ENCODE results near the gene AKAP14.
"Not testable (repeated sequence)": the region's sequence is repeated elsewhere in the genome, so short reads cannot be mapped to it uniquely, and the experiment has no call there.

AKAP14 gene

GRCh38 chrX:119895843-119896326 is at the start of gene AKAP14:
Gene AKAP14, plus strand, starts transcription at chrX:119895893. Its CDS starts 7,331 bp downstream, at chrX:119903224.
- no peak for DNase-seq

GRCh38 chrX:119852382-119853353 is 43.0 kb upstream of the AKAP14 start, which contains the start of gene UPF3B:
Gene UPF3B, minus strand, starts transcription at chrX:119852963. Its CDS starts 35 bp downstream, at chrX:119852928.
- DNase-seq: peak; percentile 93 to 97

GRCh38 chrX:119853444-119853843 is 42.2 kb upstream of the AKAP14 start:
- no peak for DNase-seq

GRCh38 chrX:119870626-119871131 is 25.0 kb upstream of the AKAP14 start:
- peak in 1 of 2 donors; percentile 25 for DNase-seq

- no peak for DNase-seq
Observed at GRCh38 chrX:119871245-119871598, 24.5 kb upstream of the AKAP14 start.

- DNase-seq: peak; percentile 82
Observed at GRCh38 chrX:119871599-119872395, 23.9 kb upstream of the AKAP14 start, which contains the start of the genes NDUFA1 and RNF113A. Gene NDUFA1, plus strand, starts transcription at chrX:119871832. Its CDS starts 80 bp downstream, at chrX:119871912. Gene RNF113A, minus strand, starts transcription at chrX:119871733. Its CDS starts 120 bp downstream, at chrX:119871613.

GRCh38 chrX:119878740-119879139 is 17.0 kb upstream of the AKAP14 start:
- no peak for DNase-seq

- no peak for DNase-seq
Observed at GRCh38 chrX:119880076-119880475, 15.6 kb upstream of the AKAP14 start.

GRCh38 chrX:119880552-119881437 is 14.9 kb upstream of the AKAP14 start:
- peak; percentile 33 to 35 for DNase-seq

- peak; percentile 2 to 31 for DNase-seq
Observed at GRCh38 chrX:119885554-119886428, 9.9 kb upstream of the AKAP14 start.

- peak; percentile 49 to 63 for DNase-seq
Observed at GRCh38 chrX:119887721-119888425, 7.8 kb upstream of the AKAP14 start.

GRCh38 chrX:119890626-119891025 is 5.1 kb upstream of the AKAP14 start:
- not testable (repeated sequence) for DNase-seq

- DNase-seq: not testable (repeated sequence)
Observed at GRCh38 chrX:119891961-119892692, 3.6 kb upstream of the AKAP14 start.

- DNase-seq: peak; percentile 72 to 84
Observed at GRCh38 chrX:119899125-119899524, 3.4 kb downstream of the AKAP14 start.

- DNase-seq: peak in 1 of 2 donors; percentile 6
Observed at GRCh38 chrX:119900976-119901375, 5.3 kb downstream of the AKAP14 start.

- DNase-seq: no peak
Observed at GRCh38 chrX:119916310-119916709, 20.6 kb downstream of the AKAP14 start.

- DNase-seq: no peak
Observed at GRCh38 chrX:119917877-119918276, 22.2 kb downstream of the AKAP14 start.

- DNase-seq: no peak
Observed at GRCh38 chrX:119919835-119920585, 24.3 kb downstream of the AKAP14 start.

Data from inflammatory macrophage treated with lipopolysaccharide for 1 hour (primary cell).